OCI-LY3 (cell line): ENCODE results near the gene MRPS27.

ENCODE experiments used
- EZH2phosphoT487 ChIP-seq: fragments of 200-600 bp; shearing (Covaris generic); IDR thresholded peaks from 2 replicates; pipeline ENCODE4 v1.6.1; 2018; ENCODE audit warnings: antibody characterized with exemption, mixed run types, low read depth
- TF ChIP-seq, protein P1 (sequence below): fragments of 200-600, 300-600 bp; sonication (generic); IDR thresholded peaks from 2 replicates; pipeline ENCODE4 v1.5.1; 2014; ENCODE audit warnings: antibody characterized with exemption, low read length, low read depth

DNA sequence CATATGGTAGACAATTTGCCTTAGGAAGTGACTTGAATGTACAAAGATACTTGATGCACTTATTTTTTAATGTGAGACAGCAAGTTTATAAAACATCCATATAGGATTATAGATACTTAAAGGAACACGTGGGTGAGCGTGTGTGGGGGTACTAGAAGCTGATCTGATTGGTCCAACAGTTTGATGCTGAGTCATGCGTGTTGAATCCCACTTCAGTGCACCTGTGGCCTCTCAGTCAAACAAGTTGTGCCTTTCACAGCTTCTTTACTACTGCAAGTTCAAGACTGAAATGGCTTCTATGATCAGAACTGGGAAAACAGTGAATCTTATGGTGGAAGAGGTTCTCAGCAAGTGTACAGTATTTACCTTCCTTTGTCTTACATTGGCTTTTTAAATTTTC, 113.9 kb downstream of the MRPS27 start:
- TF ChIP-seq, protein P1, sequence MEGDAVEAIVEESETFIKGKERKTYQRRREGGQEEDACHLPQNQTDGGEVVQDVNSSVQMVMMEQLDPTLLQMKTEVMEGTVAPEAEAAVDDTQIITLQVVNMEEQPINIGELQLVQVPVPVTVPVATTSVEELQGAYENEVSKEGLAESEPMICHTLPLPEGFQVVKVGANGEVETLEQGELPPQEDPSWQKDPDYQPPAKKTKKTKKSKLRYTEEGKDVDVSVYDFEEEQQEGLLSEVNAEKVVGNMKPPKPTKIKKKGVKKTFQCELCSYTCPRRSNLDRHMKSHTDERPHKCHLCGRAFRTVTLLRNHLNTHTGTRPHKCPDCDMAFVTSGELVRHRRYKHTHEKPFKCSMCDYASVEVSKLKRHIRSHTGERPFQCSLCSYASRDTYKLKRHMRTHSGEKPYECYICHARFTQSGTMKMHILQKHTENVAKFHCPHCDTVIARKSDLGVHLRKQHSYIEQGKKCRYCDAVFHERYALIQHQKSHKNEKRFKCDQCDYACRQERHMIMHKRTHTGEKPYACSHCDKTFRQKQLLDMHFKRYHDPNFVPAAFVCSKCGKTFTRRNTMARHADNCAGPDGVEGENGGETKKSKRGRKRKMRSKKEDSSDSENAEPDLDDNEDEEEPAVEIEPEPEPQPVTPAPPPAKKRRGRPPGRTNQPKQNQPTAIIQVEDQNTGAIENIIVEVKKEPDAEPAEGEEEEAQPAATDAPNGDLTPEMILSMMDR, result no peak
- no peak for TF ChIP-seq EZH2phosphoT487
